GM19240 (cell line): ENCODE results near the gene SRPRB.

Experiments
- DNase-seq: peaks from one replicate; pipeline ENCODE4 v3.0.0; 2011; ENCODE audit warnings: low spot score; ENCODE audit not compliant: insufficient read length

Gene SRPRB

DNA sequence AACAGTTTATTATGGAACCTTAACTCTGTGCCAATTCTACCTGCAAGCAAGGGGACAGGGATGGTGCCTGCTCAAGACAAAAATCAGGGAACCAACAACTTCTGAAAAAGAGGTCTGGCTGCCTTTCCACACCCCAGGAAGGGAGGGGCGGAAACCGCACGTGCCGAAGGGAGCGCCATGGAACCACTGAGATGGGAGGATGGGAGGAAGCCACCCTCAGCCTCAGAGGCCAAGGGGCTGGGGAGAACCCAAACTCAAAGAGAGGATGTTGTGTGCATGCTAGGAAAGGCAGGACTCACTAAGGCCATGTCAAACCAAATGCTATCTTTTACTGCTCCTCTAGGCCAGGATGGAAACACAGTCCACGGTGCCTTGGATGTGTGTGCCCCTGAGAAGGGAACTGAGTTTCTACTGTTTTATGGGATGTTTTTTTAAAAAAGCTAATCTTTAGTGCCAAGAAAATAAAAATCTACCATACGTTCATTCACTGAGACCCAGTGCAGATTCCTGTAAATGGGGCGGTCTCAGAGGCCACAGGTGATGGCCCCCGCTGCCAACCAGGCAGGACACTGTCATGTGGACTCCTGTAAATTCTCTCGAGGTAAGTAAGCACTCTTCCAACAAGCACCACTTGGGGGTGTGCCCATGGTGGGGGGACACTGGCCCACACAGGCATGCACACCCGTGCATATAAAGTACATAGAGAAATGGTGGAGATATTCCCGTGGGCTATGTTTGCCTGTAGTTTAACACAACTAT is 20.5 kb downstream of the SRPRB start:
- DNase-seq = no peak

DNA sequence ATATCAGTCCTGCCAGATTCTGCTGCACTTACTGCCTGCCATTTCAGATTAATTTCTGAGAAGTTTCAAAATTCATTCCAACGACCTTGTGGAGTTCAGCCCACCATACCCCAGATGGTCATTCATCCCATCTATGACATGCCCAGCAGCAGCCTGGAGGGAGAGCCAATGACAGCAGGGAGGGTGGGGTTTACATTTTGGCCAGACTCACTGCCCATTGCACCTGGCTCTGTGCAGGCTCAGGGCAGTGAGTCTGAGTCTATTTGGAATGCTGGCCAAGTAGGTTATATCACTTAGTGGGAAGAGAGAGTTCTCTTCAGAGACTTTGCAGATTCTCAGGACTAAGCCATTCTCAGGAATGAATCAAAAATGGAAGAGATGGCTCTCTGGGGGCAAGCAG is 21.5 kb downstream of the SRPRB start:
- no peak for DNase-seq

DNA sequence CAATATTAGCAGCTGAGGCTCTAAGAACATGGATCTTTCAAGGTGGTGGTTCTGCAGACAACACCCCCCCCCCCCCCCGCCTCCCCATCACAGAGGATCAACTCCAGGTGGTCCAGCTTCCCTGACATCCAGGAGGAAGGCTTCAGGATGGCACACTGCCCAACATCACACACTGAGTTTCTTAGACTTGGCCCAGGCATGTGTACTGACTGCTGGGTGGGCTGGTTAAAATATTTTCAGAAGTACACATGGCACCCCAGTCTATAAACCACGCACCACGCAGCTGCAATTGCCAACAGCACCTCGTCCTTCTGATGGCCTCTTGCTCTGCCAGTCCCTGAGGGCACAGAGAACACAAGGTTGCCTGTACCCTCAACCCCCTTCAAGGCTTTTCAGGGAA is 22.1 kb downstream of the SRPRB start:
- no peak for DNase-seq

DNA sequence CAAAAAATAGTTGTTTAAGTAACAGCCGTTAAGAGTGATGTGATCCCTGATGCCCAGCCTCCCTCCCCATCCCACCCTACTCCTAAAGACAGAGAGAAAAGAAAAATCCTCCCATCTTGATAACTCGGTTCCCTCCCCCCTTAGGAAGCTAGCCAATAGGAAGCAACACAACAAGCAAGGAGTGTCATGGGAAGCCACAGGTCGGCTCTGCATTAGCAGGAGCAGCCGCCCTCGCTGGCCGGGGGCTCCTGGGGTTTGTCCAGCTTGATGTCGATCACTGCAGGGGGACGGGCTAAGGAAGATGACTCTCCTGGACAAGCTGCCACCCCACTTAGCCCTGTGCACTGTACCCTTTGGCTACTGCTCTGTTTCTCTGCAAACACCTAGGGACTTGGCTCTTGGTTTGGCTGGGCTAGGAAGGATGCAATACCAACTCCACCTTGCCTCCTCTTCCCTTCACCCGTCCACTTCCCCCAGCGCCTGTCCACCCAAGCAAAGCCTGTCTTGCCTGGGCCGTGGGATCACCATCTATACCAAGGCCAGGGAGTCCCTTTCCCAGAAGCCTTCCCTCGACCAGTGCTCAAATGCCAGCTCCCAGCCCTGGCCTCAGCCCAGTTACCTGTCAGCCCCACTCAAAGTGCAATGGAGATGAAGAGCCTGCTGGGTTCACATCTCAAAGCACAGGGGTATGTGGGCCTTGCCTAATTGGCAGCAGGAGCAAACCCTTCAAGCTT is 23.1 kb downstream of the SRPRB start:
- DNase-seq = no peak

DNA sequence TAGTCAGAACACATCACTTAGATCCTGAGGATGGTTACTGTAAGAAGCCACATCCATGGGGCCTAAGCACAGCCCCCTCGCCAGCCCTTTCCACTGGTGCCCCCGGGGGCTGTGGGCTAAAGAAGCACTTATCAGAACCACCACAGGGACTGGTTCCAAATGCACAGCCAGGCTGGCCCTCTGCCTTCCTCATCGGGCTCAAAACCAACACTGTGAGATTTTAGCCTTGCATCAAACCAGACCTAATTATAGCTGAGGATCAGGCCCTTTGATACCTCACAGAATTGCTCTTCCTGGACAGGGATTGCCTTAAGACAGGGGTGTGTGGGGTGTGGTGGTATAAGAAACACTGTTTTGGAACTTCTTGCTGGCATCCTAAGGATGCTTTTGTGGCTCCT is 23.7 kb downstream of the SRPRB start:
- DNase-seq = no peak

DNA sequence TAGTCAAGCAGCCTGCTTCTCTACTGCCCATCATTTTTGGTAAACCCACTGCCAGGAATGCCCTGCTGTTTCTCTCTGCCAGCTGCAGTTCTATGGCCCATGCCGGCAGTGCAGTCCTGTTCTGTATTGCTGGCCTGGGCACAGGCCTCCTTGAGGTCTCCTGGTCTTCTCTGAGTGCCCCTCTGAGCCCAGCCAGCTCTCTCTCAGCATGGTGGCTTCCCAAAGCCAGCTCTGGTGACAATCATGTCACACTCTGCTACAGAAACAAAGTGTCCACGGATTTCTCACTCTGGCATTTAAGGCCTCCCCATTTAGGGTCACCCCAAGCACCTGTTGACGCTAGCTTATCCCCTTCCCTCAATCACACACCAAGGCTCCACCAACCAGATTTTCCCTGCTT is 24.5 kb downstream of the SRPRB start:
- no peak for DNase-seq

DNA sequence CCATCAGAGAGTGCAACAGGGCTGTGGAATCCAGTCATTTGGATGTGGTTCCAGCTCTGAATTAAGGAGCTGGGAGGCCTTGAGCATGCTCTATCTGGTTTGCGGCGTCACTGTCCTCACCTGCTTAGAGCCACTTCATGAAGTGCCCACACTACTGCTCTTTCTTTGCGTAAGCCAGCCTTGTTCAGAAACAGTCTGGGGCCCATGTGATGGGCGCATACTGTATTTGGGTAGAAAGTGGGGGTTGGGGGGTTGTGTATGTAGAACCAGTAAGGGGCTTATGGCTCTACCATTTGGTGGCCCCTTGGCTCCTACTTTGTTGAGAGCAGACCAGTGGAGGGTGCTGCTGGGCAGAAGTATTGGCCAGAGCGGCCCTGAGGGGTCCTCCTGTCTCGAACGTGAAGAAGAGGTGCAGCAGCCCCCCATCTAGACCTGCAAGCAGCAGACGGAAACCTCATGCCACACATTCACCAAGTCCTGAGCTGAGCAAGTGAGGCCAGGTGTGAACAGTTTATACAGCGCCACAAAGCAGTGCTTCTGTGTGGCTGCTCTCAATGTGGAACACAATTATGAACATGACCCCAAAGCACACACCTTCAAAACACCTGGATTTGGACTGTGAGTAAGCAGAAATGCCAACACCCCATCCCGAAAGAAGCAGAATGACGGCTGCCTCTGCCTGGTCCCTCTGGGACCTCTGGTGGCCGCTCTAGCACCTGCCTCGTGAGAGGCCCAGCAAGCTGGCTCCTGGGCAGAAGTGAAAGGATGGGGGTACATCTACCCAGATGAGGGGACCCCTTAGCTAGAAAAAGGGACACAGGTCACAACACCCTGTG is 26.6 kb downstream of the SRPRB start:
- no peak for DNase-seq

DNA sequence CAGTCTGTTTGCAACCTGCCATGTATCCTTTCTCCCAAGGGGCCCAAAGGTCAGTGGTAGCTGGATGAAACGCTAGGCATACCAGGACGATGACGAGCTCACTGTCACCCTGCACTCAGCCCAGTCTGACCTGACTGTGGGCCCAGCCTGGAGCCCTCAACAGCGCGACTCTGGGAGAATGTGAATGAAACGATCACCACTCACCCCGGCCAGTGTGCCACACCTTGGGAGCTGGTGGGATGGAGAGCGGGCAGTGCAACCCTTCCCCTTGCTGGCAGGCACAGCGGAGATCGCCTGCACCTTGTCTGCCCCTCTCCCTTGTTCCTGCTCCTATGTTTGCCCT is 27.2 kb downstream of the SRPRB start:
- DNase-seq = no peak

DNA sequence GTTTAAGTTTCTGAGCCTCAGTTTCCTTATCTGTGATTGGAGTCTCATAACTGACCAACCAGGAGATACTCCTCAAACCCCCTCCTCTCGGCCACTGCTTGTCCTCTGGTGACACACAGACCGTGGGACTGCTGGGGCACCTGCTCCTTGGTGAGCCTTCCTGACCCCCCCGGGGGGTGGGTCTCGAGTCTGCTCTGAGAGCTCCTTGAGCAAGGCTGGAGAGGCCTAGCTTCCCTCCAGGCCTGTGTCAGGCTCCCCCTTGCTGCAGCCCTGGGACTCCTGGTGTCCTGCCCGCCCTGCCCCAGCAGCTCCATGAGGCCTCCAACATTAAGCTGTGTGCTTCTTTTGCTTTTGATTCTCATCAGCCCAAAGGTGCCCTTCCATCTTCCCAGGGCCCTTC is 27.7 kb downstream of the SRPRB start:
- no peak for DNase-seq

DNA sequence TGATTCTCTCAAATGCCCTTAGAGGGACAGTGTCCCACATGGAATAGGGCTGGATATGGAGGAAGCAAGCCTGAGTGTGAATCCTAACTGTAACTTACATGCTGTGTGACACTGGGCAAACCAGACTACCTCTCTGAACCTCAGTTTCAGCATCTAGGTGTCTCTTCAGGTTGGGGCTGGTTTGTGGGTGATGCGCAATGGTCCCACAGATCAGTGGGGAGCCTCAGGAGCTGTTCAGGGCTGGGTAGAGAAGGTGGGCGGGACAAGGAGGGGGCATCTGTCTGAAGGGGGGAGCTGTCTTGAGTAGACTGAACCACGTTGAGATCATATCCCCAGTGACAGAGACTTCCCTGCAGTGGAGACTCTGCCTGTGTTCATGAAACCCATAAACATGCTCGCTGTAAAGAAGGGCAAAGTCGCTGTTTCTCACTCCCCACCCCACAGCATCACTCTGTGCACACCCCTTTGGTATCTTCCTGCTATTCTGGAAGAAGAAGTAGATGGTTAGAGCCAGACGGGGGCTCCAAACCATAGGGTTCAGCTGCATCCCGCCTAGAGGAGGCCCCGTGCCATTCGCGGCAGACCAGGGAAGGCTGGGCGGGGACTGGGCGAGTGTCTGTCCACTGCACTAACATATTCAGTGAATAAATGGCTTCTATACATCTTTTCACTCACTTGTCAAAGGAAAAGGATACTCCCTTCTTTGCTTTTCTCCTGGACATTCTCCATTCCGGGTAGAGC is 28.4 kb downstream of the SRPRB start:
- no peak for DNase-seq

DNA sequence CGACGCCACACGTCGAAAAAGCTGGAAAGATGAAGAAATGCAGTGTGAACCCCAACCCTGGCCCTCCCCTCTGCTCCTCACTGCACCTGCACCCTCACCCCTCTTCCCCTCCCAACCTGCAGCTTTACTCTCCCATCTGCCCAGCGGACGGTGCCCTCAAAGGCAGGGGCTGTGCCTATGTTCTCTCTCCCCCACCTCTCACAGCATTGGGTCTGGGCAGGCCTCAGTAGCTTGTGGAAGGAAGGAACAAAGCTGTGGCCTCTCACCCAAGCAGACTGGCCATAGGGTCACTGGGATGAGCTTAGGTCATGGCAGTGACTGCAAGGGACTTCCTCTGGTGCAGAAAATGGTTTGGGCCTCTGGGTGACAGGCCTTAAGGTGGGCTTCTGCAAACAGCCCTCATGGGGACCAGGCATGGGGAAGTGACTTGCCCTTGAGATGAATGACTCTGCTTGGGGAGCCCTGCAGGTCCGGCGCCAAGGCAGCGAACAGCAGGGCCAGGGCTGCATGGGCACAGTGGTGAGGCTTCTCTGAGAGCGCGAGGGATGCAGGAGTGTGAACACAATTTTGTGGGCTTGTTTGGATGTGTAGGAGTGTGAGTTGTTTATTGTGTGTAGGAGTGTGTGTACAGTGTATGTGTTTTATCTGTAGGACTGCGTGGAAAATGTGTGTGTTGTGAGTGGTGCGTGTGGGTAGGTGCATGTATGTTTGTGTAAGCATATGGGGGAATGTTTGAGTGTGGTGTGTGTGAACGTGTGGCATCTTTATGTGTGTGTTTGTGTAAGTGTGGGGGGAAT is 29.2 kb downstream of the SRPRB start:
- no peak for DNase-seq

DNA sequence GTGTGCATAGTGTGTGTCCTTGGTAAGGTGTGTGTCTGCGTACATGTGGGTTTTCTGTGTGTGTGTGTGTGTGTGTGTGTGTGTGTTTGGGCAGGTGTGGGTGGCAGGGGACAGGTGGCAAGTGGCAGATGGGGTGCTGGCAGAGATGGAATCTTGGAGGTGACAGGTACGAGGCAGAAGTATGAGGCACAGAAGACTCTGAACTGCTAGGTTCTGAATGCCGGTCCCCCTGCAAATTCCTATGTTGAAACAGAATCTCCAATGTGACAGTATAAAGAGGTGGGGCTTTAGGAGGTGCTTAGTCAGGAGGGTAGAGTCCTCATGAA is 29.8 kb downstream of the SRPRB start:
- DNase-seq = no peak

DNA sequence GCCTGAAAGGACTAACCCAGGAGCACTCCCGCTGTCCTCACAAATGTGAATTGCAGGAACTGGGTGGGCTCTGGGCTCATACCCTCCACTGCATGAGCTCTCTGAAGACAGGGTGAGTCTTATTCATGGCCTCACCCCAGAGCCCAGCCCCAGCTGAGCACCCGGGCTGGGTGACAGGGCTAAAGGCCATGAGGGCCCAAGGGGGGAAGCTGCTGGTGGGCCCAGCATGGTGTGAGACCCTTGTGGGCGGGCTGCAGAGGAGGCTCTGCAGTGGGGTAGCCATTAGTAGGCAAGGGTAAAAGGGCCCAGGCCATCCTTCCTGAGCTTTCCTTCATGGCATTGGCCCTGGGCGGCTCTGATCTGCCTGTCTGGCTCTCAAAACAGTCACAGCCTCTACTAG is 30.3 kb downstream of the SRPRB start:
- DNase-seq = no peak

DNA sequence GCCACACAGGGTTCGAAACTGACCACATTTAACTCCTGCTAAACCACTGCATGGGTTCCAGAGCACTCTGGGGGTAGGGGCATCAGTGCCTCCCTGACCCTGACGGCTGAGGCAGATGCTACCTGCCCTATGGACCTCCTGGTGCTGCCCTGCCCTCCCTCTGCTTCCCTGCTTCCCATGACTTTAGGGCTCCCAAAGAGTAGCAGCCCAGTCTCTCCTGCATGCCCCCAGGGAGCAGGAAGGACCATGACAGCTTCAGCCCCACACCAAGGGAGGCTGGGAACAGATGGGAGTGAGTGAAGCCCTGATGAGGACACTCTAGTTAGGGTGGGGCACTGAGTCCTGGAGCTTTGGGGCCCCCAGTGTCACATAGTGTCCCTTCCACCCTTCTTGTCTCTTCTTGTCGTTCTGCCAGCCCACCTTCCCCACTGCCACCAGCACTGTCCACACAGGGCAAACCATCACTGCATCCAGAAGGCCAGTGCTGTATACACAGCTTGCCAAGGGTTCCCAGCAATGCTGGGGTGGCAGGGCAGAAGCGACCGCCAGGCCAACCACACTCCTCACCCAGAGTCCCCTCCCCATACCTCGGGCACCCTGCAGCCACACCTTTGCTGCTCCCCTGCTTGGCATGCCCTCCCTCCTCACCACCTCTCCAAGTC is 31.0 kb downstream of the SRPRB start:
- no peak for DNase-seq

DNA sequence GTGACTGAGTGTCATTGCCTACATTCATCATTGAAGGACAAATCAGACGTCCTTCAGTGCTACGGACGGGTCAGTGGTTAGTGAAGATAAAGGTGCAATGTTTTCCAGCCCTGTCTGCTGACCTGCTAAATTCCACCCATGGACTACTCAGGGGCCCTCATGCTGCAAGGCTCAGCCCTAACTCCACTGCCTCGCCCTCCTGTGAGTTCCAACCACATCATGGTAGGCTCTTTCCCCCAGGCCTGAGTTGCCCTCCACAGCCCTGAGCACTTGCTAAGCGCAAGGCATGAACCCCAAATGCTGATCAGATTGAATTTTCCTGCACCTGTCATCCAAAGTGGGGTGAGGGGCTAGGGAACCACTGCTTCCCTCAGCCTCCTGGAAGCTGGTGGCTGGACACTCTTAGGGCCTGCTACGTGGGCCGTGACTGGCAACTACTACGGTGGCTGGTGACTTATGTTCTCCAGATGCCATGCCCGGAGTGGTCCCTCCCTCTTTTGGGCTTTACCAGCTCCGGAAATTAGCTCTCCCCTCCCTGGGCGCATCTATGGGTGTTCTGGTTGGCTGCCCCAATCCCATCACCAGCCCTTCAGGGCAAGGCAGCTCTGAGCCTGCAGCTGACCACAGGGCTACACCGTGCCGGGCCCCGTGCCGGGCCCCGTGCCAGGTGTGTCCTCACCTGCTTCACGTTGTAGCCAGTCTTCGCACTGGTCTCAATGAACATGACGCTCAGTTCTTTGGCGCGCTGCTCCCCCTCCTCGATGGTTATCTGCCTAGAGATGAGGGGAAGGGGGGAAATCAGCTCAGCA is 32.1 kb downstream of the SRPRB start:
- no peak for DNase-seq

DNA sequence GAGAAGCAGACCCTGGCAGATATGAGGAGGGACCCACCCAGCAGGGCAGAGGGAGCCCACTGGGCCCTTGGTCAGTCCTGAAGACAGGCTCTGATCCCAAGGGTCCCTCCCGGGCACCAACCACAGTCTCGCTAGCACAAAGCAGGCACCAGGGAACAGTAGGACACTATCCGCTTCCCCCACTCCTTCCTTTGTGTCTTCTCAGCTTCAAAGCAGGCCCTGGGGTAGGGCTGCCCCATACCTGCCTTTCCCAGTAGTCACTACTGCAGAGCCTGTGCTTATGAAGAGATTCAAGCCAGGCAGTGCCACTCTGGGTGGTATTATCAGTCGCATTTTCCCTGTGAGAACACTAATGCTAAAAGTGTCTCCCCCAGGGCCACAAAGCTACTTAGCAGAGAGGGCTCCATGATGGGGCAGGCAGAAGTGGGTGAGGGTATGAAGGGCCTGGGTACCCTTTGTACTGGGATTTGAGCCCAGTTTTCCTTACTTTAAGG is 32.7 kb downstream of the SRPRB start:
- DNase-seq = no peak

DNA sequence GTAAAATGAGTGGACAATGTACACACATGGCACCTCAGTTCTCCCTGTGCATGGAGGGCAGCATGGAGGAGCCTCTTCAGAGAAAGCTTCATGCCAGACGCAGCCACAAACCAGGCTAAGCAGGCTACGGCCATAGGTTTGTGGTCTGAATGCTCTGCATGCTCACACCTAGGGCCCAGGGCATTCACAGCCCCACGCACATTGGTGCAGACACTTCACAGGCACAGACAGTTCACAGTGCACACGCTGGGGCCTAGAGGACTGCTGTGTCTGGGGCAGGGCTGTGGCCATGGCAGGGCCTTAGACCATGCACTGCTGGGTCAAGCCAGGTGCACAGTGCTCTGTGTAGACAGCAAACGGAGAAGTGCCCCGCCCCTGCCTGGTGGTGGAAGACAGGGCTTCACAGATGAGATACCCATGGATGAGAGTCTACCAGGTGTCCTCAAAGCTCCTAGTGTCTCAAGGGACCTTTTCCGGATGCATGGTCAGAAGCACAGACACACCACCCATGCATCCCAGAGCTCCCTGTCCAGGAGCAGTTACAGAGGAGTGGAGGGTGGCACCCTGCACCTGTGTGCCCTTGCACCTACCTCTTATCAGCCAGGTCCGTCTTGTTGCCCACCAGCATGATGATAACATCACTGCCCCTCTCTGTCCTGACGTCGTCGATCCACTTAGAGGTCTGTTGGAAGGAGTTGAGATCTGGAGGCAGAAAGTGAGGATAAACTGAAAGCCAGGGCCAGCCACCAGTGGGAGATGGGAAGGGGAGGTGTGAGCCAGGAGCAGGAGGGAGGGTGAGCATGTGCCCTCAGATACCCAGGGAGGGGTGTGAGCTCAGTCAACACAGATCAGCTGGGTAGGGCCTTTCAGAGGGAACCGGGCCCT is 33.5 kb downstream of the SRPRB start:
- DNase-seq = no peak

DNA sequence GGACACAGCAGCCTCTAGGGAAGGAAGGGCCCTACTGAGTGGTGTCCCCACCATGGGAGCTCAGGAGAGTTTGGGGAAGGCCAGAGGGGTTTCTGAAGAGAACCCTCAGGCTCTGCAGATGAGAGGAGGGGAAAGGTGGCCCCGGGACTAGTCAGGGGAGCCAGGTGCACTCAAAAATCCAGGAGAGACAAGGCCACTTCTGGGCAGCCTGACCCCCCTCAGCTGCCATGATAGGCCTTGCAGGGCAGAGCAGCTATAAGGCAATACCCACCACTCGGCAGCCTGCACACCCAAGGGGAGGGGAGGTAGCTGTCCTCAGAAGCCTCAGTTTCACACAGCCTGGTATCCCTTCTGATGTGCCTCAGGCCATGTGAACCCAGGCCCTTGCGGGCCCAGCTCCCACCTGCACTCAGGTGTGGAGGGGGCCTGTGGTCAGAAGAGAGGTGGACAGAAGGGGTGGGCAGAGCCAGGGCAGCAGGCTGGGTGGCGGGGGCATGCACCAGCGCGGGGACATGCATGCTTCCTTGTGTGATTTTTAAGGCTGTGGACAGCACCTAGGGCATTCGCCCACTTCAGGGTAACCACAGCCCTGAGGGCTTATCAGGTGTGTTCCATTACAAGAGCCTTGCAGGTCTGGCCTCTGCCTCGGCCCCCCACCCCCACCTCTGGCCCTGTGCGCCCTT is 34.6 kb downstream of the SRPRB start:
- DNase-seq = no peak
